ENCODE data around the gene GPC1. TPM values are rescaled to one million over a fixed set of nuclear protein-coding genes. Genes with fewer than 3 reads are reported as not detected.

Gene GPC1
- total and polyA plus RNA-seq, 2 donors (not counting 1 experiment from before 2014, with no cell fraction given), result 147 to 218 TPM

- no peaks in the 10 kb centered on the region for H3K9me3 ChIP-seq (ENCODE audit: control insufficient read depth, insufficient read depth, low read depth, low read length)
- no peaks in the 10 kb centered on the region for H3K79me2 ChIP-seq (ENCODE audit: control insufficient read depth, insufficient read depth, low read length)
- no peaks in the 10 kb centered on the region for H3K4me1 ChIP-seq (ENCODE audit: control insufficient read depth, extremely low read depth, insufficient read depth, low read length)
- no peaks in the 10 kb centered on the region for H4K20me1 ChIP-seq (ENCODE audit: control insufficient read depth, extremely low read depth, insufficient read depth, low read length)
- no peak for TF ChIP-seq EZH2 (IDR thresholded peaks at IDR 0.05; ENCODE audit: low read length, missing control alignments)
- TF ChIP-seq, protein P1, sequence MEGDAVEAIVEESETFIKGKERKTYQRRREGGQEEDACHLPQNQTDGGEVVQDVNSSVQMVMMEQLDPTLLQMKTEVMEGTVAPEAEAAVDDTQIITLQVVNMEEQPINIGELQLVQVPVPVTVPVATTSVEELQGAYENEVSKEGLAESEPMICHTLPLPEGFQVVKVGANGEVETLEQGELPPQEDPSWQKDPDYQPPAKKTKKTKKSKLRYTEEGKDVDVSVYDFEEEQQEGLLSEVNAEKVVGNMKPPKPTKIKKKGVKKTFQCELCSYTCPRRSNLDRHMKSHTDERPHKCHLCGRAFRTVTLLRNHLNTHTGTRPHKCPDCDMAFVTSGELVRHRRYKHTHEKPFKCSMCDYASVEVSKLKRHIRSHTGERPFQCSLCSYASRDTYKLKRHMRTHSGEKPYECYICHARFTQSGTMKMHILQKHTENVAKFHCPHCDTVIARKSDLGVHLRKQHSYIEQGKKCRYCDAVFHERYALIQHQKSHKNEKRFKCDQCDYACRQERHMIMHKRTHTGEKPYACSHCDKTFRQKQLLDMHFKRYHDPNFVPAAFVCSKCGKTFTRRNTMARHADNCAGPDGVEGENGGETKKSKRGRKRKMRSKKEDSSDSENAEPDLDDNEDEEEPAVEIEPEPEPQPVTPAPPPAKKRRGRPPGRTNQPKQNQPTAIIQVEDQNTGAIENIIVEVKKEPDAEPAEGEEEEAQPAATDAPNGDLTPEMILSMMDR (conservative IDR thresholded peaks at IDR 0.05 in 1 of 2, IDR thresholded peaks at IDR 0.05 in 1 of 2; ENCODE audit: low read depth in 1 of 2, low read length in 2 of 2), result no peak
- H2AFZ ChIP-seq (ENCODE audit: low read length), result no peak overlapping the region
- H3K4me3 ChIP-seq (replicated peaks in 1 of 4; ENCODE audit: control extremely low read depth in 1 of 4, insufficient read depth in 1 of 4, low read depth in 3 of 4, low read length in 4 of 4), result no peak overlapping the region
- no peaks in the 10 kb centered on the region for H3K27me3 ChIP-seq (ENCODE audit: control insufficient read depth, insufficient read depth, low read length)
- no peak overlapping the region for H3K9ac ChIP-seq (ENCODE audit: insufficient read depth, low read length)
- no peak overlapping the region for H3K27ac ChIP-seq (ENCODE audit: insufficient read depth, low read length)
- H3K36me3 ChIP-seq (ENCODE audit: control insufficient read depth, insufficient read depth, low read length), result no peaks in the 10 kb centered on the region
- H3K4me2 ChIP-seq (ENCODE audit: extremely low read depth, insufficient read depth, low read length), result no peak overlapping the region
- no peak for DNase-seq (ENCODE audit: low read depth in 2 of 2)
Observed at GRCh38 chr2:240427729-240428128, 7.7 kb upstream of the GPC1 start.

DNA sequence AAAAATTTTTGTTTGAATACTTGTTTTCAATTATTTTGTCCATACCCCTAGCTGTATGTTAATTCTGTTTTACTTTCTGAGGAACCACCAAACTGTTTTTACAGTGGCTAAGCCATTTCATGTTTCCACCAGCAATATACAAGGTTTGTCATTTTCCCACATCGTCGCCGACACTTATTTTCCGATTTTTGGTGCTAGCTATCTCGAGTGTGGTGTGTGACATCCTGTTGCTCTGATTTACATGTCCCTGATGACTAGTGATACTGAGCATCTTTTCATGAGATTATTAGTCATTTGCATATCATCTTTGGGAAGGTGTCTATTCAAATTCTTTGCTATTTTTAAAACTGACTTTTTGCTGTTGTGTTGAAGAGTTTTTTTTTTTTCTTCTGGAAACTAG is 7.2 kb upstream of the GPC1 start:
- no peak for DNase-seq (ENCODE audit: low read depth in 2 of 2)
- no peak for TF ChIP-seq EZH2 (IDR thresholded peaks at IDR 0.05; ENCODE audit: low read length, missing control alignments)
- TF ChIP-seq, protein P1 (conservative IDR thresholded peaks at IDR 0.05 in 1 of 2, IDR thresholded peaks at IDR 0.05 in 1 of 2; ENCODE audit: low read depth in 1 of 2, low read length in 2 of 2), result no peak

DNA sequence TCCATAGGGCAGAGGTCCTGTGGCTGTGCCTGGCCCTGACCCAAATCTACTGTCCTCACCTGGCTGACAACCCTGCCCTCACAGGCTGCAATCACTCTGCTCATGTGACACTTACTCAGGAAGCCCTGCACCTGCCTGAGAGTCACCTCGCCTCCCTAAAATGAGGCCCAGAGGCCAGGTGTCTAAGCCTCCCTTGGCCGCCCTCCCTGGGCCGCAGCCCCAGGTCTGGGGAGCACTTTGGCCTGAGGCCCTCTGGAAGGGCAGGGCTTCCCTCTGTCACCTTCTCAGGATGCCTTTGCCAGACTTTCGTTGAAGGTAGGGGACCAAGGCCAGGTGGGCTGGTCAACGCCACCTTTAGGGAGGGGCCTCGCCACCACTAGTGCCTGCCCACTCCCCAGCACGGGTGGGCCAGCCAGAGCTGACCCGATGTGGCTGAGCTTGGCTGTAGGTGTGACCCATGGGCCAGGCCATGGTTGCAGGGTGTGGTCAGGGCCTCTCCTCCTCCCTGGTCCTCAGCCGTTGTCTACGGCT is 6.1 kb upstream of the GPC1 start:
- Histone ChIP-seq H3K27me3 (ENCODE audit: control insufficient read depth, insufficient read depth, low read length) (no peaks in the 10 kb centered on the region), H3K4me2 (ENCODE audit: extremely low read depth, insufficient read depth, low read length) (no peak overlapping the region), H2AFZ (ENCODE audit: low read length) (no peak overlapping the region), H3K9ac (ENCODE audit: insufficient read depth, low read length) (no peak overlapping the region), H3K79me2 (ENCODE audit: control insufficient read depth, insufficient read depth, low read length) (no peaks in the 10 kb centered on the region), H4K20me1 (ENCODE audit: control insufficient read depth, extremely low read depth, insufficient read depth, low read length) (no peaks in the 10 kb centered on the region), H3K4me1 (ENCODE audit: control insufficient read depth, extremely low read depth, insufficient read depth, low read length) (peaks cover 8% of the 10 kb centered on the region), H3K27ac (ENCODE audit: insufficient read depth, low read length) (no peak overlapping the region), H3K36me3 (ENCODE audit: control insufficient read depth, insufficient read depth, low read length) (no peaks in the 10 kb centered on the region), H3K9me3 (ENCODE audit: control insufficient read depth, insufficient read depth, low read depth, low read length) (no peaks in the 10 kb centered on the region), H3K4me3 (replicated peaks in 1 of 4; ENCODE audit: control extremely low read depth in 1 of 4, insufficient read depth in 1 of 4, low read depth in 3 of 4, low read length in 4 of 4) (no peak overlapping the region)
- TF ChIP-seq, protein P1 (conservative IDR thresholded peaks at IDR 0.05 in 1 of 2, IDR thresholded peaks at IDR 0.05 in 1 of 2; ENCODE audit: low read depth in 1 of 2, low read length in 2 of 2), result no peak
- TF ChIP-seq EZH2 (IDR thresholded peaks at IDR 0.05; ENCODE audit: low read length, missing control alignments), result no peak
- DNase-seq (ENCODE audit: low read depth in 2 of 2), result no peak

More for the DNA sequence above, 7.2 kb upstream of the GPC1 start:
- no peaks in the 10 kb centered on the region for H3K36me3 ChIP-seq (ENCODE audit: control insufficient read depth, insufficient read depth, low read length)
- no peaks in the 10 kb centered on the region for H3K9me3 ChIP-seq (ENCODE audit: control insufficient read depth, insufficient read depth, low read depth, low read length)
- H3K27ac ChIP-seq (ENCODE audit: insufficient read depth, low read length), result no peak overlapping the region
- no peak overlapping the region for H3K4me3 ChIP-seq (replicated peaks in 1 of 4; ENCODE audit: control extremely low read depth in 1 of 4, insufficient read depth in 1 of 4, low read depth in 3 of 4, low read length in 4 of 4)
- no peak overlapping the region for H3K4me2 ChIP-seq (ENCODE audit: extremely low read depth, insufficient read depth, low read length)
- no peaks in the 10 kb centered on the region for H4K20me1 ChIP-seq (ENCODE audit: control insufficient read depth, extremely low read depth, insufficient read depth, low read length)
- H3K79me2 ChIP-seq (ENCODE audit: control insufficient read depth, insufficient read depth, low read length), result no peaks in the 10 kb centered on the region
- no peaks in the 10 kb centered on the region for H3K4me1 ChIP-seq (ENCODE audit: control insufficient read depth, extremely low read depth, insufficient read depth, low read length)
- H2AFZ ChIP-seq (ENCODE audit: low read length), result no peak overlapping the region
- H3K9ac ChIP-seq (ENCODE audit: insufficient read depth, low read length), result no peak overlapping the region
- no peaks in the 10 kb centered on the region for H3K27me3 ChIP-seq (ENCODE audit: control insufficient read depth, insufficient read depth, low read length)

Data from fibroblast of lung (primary cell).